PC-9 (cell line): ENCODE measurements around the gene NUB1. TPM values are rescaled to one million over a fixed set of nuclear protein-coding genes. Genes with fewer than 3 reads are reported as not detected.

Experiments
- BruUV-seq: library from RNA; stranded (reverse); fragments of 400-500 nt; replicated peaks from 2 replicates; lab custom pipeline; 2021; lab: Mats Ljungman, UMichigan
- CTCF ChIA-PET: fragments of 300-600 bp; sonication (Branson Sonifier 250); formaldehyde crosslinking; loops from one replicate; lab custom pipeline; 2022; ENCODE audit warnings: antibody characterized with exemption; lab: Charles Lee
- POLR2A ChIA-PET: fragments of 300-600 bp; sonication (Branson Sonifier 250); formaldehyde crosslinking; loops from one replicate; lab custom pipeline; 2022; ENCODE audit warnings: antibody characterized with exemption; ENCODE audit not compliant: unreplicated experiment; lab: Charles Lee
- DNase-seq, 2 experiments: peaks; one replicate each; pipeline versions ENCODE4 v3.0.0 to v3.0.0-alpha.2; 2015 to 2022; ENCODE audit warnings: mixed read lengths in 1 of 2
- H2AFZ ChIP-seq: fragments of 200-600 bp; sonication (generic); 2 replicates; pipeline ENCODE4 v1.8.1; 2017; ENCODE audit warnings: antibody characterized with exemption
- H3F3A ChIP-seq: fragments of 200-600 bp; sonication (generic); 2 replicates; pipeline ENCODE4 v1.8.1; 2017; ENCODE audit warnings: antibody characterized with exemption, mild to moderate bottlenecking, low read depth; ENCODE audit not compliant: insufficient read depth
- H3K27ac ChIP-seq: fragments of 200-600 bp; sonication (generic); 2 replicates; pipeline ENCODE4 v1.6.1; 2016; ENCODE audit warnings: mixed run types
- H3K27me3 ChIP-seq: fragments of 200-600 bp; sonication (generic); 2 replicates; pipeline ENCODE4 v1.6.1; 2016; ENCODE audit warnings: low read depth, mixed run types; ENCODE audit not compliant: insufficient read depth
- H3K36me3 ChIP-seq: fragments of 200-600 bp; sonication (generic); 2 replicates; pipeline ENCODE4 v1.6.1; 2016; ENCODE audit warnings: low read depth, mixed run types
- H3K4me1 ChIP-seq: fragments of 200-600 bp; sonication (generic); replicated peaks from 2 replicates; pipeline ENCODE4 v1.6.1; 2016; ENCODE audit warnings: mixed run types; ENCODE audit not compliant: insufficient read depth
- H3K4me2 ChIP-seq: fragments of 200-600 bp; sonication (generic); 2 replicates; pipeline ENCODE4 v1.6.1; 2017; ENCODE audit warnings: mixed run types
- H3K4me3 ChIP-seq: fragments of 200-600 bp; sonication (generic); 2 replicates; pipeline ENCODE4 v1.6.1; 2016; ENCODE audit warnings: mixed run types
- H3K79me2 ChIP-seq: fragments of 200-600 bp; sonication (generic); 2 replicates; pipeline ENCODE4 v1.6.1; 2017; ENCODE audit warnings: low read depth, mixed run types
- H3K9me2 ChIP-seq: fragments of 200-600 bp; sonication (generic); 2 replicates; pipeline ENCODE4 v1.8.1; 2017; ENCODE audit warnings: mild to moderate bottlenecking; ENCODE audit not compliant: insufficient read depth
- H3K9me3 ChIP-seq: fragments of 200-600 bp; sonication (generic); 2 replicates; pipeline ENCODE4 v1.8.1; 2016; ENCODE audit warnings: low read depth; ENCODE audit not compliant: insufficient read depth
- H4K20me1 ChIP-seq: fragments of 200-600 bp; sonication (generic); 2 replicates; pipeline ENCODE4 v1.8.1; 2017; ENCODE audit not compliant: insufficient read depth
- CTCF ChIP-seq: fragments of 200-600 bp; sonication (generic); conservative IDR thresholded peaks from 2 replicates; pipeline ENCODE4 v1.6.1; 2017; ENCODE audit warnings: mixed run types, antibody characterized with exemption, mild to moderate bottlenecking, moderate library complexity
- EZH2 ChIP-seq: fragments of 200-600 bp; sonication (generic); IDR thresholded peaks from 2 replicates; pipeline ENCODE4 v1.8.0; 2017; ENCODE audit warnings: antibody characterized with exemption, low read depth
- intact Hi-C: fragments of 100-400 bp; cut with micrococcal nuclease; formaldehyde crosslinking; loops from one replicate; pipeline ENCODE4 v1.10.0; 2022; ENCODE audit not compliant: unreplicated experiment
- total RNA-seq: library from RNA; stranded (reverse); gene quantifications from 2 replicates; pipeline ENCODE4 v1.2.3, GENCODE V29; 2021

The NUB1 gene
- total RNA-seq, 1 experiment from 2014 or later: 80.6 TPM

DNA sequence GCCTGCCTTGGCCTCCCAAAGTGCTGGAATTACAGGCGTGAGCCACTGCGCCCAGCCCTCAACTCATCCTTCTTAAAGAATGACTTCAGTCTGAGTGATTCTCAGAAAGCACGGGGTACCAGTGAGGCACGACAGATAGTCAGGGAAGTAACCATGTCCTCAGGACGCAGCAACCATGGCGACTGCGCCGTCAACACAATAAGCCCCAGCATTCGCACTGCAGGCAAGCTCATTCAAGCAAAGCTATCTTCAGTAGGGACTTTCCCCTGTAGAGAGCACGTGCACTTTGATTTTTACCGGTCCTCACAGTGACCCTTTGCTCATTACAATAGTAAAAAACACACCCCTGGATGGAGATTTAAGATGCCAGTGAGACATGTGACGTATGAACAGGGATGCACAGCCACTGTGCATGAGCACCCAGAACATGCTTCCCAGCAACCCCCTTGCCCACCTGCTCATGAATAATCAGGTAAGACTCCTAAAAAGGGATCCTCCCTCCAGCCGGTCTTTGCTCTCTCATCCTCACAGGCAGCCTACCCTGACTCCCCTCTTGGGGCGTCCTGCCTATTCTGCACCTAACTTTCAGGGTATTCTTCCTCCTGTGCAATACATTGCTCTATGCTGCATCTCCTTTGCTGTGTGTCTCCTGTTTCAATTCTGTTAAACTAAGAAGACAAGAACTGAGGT is 59.2 kb downstream of the NUB1 start:
- CTCF ChIA-PET: no interaction called here
- BruUV-seq: no TSS peak
- POLR2A ChIA-PET: no interaction called here
- Histone ChIP-seq H3K36me3 (no peaks in the 10 kb centered on the region), H4K20me1 (no peaks in the 10 kb centered on the region), H3K4me1 (peaks cover 22% of the 10 kb centered on the region), H3K4me3 (no peak overlapping the region), H3K27ac (no peak overlapping the region), H3K9me2 (no peaks in the 10 kb centered on the region), H2AFZ (no peak overlapping the region), H3K9me3 (0 out of 2 replicates have a peak, but pooled peaks cover 4% of the 10 kb centered on the region), H3K4me2 (no peak overlapping the region), H3K27me3 (no peaks in the 10 kb centered on the region), H3K79me2 (no peaks in the 10 kb centered on the region), H3F3A (peaks cover 6% of the 10 kb centered on the region; the same call in 1 of the 2 replicates)
- no peak for DNase-seq
- TF ChIP-seq EZH2: no peak
- no peak for TF ChIP-seq CTCF
- intact Hi-C loops: no loop called here

DNA sequence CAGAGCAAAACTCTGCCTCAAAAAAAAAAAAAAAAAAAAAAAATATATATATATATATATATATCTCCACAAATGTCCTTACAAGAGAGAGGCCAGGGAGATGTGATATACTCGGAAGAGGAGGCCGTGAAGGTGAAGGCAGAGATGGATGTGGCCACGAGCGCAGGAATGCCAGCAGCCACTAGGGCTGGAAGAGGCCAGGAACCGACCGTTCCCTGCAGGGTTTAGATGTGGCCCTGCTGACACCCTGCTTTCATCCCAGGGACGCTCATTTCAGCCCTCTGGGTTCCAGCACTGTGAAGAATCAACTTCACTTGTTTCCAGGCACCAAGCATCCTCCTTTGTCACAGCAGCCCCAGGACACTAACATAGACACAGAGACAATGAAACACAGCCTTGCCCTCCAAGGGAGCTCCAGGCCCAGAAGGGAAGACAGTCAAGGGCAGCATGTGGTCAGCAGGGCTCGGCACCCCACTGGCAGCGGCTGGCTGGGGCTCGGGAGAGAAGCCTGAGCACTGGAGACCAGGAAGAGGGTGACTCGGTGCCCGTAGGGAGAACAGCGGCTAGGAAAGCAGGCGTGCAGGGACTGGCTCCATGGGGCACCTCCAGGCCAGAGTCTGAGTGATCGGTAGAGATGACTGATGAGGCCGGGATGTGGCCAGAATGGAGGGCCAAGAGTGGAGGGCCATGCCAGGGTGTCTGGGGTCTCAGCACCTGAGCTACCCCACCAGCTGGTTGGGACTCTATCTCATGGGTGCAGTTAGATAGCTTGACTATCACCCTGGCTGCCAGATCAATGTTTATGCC is 60.6 kb downstream of the NUB1 start:
- TF ChIP-seq EZH2 (no peak), CTCF (no peak)
- Histone ChIP-seq H3K4me2 (no peak overlapping the region), H3K27ac (no peak overlapping the region), H4K20me1 (no peaks in the 10 kb centered on the region), H3K4me3 (no peak overlapping the region), H3K36me3 (no peaks in the 10 kb centered on the region), H2AFZ (no peak overlapping the region), H3K79me2 (no peaks in the 10 kb centered on the region), H3K9me2 (no peaks in the 10 kb centered on the region), H3K4me1 (peaks cover 22% of the 10 kb centered on the region), H3K9me3 (0 out of 2 replicates have a peak, but pooled peaks cover 4% of the 10 kb centered on the region), H3F3A (peaks cover 6% of the 10 kb centered on the region; the same call in 1 of the 2 replicates), H3K27me3 (no peaks in the 10 kb centered on the region)
- DNase-seq: no peak
- ChIA-PET CTCF (no interaction called here), POLR2A (no interaction called here)
- BruUV-seq: no TSS peak
- intact Hi-C loops: no loop called here

DNA sequence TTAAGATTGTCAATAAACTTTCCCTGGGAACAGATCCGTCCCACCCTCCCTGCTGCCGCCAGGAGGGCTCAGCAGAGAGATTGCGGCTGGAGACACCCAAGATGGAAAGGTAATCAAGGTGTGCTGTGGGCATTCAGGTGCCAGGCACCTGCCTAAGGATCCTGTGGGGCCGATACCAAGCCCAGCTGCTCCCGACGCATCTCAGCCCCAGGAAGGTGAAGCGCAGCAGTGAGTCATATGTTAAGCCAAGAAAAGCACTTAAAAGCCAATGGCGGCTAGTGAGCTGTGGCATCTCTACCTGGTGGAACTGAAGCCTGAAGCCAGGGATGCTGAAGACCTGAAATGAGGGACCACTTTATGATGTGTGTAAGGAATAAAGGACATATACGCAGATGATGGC is 62.2 kb downstream of the NUB1 start:
- Histone ChIP-seq H3F3A (0 out of 2 replicates have a peak, but pooled peaks cover 4% of the 10 kb centered on the region), H2AFZ (no peak overlapping the region), H3K4me1 (peaks cover 22% of the 10 kb centered on the region), H3K36me3 (no peaks in the 10 kb centered on the region), H3K27me3 (no peaks in the 10 kb centered on the region), H3K9me2 (no peaks in the 10 kb centered on the region), H4K20me1 (no peaks in the 10 kb centered on the region), H3K4me3 (no peak overlapping the region), H3K9me3 (no peaks in the 10 kb centered on the region), H3K4me2 (peak overlapping the region; percentile 44), H3K27ac (no peak overlapping the region), H3K79me2 (no peaks in the 10 kb centered on the region)
- intact Hi-C loops: loop anchor here (1.0 kb wide), 1 partner anchor 25 kb away; no protein-coding TSS in a partner anchor
- DNase-seq: peak; percentile 49 to 56
- CTCF ChIA-PET: no interaction called here
- no peak for TF ChIP-seq CTCF
- TF ChIP-seq EZH2: no peak
- BruUV-seq: TSS peak; percentile 20
- POLR2A ChIA-PET: no interaction called here
